Measurements from ENCODE around the gene ARHGEF7.

ARHGEF7 gene

DNA sequence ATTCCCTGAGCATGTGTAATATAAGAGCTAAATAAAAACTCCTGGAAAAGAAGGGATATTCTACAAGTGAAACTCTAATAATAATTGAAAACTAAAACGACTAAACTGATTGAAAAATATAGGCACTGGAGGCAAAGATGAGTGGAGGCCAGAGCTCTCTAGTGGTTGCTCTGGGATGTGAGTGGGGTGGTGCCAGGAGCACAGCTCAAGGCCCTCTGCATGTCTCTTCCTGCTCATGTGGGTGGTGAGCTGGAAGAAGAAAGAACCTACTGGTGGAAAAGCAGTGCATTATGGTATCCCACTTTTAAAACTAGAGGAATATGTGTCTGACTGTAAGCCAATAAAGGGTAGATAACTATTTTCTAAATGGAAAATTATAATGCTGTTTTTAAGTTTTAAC, 15.8 kb upstream of the ARHGEF7 start:
- no peak overlapping the region for H3K4me3 ChIP-seq (ENCODE audit: low read length)
- no peak for DNase-seq (ENCODE audit: low read depth, low spot score)

DNA sequence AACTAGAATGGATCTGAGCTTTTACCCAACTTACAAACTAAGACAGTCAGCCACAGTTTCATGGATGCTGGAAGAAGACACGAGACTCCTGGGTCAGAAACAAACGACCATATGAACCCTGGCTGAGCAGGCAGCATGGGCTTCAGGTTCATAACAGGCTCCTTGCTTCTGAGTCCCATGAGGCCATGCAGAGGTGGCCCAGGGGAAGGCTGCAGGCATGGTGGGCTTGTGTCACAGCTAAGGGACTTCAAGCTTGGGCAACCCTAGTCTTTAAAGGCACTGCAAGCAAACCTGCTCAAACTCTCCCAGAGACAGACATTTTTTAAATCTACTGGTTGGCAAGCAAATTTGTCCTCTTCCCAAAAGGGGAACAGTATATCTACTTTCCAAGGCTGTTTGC, 5.1 kb upstream of the ARHGEF7 start:
- no peak overlapping the region for H3K4me3 ChIP-seq (ENCODE audit: low read length)
- DNase-seq (ENCODE audit: low read depth, low spot score) = no peak

DNA sequence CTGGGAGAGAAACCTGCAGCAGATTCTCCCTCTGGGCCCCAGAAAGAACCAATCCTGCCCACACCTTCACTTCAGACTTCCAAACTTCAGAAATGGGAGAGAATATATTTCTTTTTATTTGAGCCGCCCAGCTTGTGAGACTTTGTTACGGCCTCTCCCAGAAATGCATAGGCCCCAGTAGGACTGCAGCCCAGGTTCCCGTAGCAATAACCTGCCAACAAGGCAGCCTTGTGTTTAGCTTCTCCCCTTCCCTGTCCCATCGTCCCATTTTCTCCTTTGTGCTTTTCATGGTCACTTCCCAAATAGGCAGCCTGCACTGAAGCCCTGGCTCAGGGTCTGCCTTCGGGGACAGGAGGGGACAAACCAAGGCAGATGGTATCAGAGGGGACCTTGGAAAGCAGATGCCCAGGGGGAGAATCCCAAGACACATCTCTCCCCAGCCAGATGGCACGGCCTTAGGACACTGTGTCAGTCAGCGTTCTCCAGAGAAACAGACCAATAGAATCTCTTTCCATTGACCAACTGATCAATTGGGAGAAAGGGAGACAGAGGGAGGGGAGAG, 3.7 kb upstream of the ARHGEF7 start:
- DNase-seq (ENCODE audit: low read depth, low spot score) = no peak
- no peak overlapping the region for H3K4me3 ChIP-seq (ENCODE audit: low read length)

DNA sequence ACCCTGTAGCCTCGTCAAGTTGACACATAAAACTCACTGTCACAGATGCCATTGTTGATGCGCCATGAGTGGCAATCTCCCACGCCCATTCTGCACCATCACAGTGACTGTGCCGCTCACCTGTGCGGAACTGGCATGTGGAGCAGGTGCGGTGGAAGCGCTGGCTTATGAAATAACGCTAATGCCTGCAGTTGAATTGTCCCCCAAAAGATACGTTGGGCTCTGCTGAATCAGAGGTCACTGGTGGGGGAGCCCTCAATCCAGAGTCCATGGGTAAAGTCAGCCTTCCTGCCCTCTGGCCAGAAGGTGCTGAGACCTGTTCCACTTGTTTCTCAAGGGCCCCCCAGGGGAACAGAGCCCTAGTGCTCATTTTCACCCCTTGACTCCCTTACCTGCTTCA, 2.9 kb upstream of the ARHGEF7 start:
- H3K4me3 ChIP-seq (ENCODE audit: low read length) = no peak overlapping the region
- DNase-seq (ENCODE audit: low read depth, low spot score) = no peak

DNA sequence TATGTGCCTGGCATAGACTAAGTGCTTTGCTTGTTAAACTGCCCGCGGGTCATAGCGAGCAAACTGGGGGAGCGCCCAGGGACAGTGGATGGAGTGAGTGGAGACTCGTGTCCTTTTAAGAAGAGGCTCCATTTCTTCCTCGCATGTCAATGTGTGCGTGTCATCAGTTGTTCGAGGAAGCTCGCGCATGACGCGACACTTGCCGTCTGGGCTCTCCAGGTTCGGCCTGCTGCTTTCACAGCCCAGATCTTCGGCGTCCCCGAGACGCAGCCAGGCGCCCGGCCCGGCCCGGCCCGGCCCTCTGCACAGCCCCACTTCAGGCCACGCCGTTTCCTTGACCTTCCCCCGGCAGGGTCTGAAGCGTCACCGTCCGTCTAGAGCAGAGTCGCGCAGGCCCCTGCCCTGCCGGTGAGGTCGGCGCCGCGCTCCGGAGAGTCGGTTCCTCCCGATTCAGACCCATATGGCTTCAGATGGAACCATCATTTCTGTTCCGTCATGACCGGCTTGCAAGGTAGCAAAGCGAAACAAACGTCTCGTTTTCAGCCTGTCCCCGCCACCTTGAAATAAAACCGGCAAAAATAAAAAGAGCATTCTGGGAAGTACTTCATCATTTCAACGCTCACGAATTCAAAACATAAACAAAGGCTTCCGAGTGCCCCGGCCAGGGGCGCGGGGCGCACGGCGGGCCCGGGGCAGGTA, 599 bp upstream of the ARHGEF7 start:
- H3K4me3 ChIP-seq (ENCODE audit: low read length) = peak overlapping the region; percentile 43
- no peak for DNase-seq (ENCODE audit: low read depth, low spot score)

DNA sequence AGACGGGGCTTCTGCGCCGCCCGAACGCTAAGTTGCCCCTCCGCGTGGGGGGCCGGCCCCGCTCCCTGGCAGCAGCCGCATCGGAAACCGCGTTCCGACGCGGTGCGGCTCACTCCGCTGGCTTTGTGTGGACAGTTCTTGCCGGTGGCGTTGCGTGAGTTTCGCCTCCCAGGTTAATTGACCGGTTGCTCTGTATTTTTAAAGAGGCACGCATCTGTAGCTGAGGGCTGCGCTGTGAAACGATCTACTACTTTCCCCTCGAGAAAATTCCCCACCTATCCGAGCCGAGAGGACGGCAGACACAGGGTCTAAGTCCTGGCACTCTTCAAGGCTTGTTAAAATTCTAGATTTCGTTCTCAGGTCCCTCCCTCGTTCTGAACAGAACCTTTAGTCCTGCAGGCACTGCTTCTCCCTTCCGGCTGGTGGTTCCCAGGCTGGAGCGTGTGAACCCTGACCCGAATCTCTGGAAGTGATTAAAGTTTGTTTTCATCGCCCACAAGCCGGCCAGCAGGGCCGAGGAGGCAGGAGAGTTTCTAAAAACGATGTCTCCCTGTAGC, 933 bp downstream of the ARHGEF7 start:
- peak overlapping the region; percentile 16 for H3K4me3 ChIP-seq (ENCODE audit: low read length)
- no peak for DNase-seq (ENCODE audit: low read depth, low spot score)

DNA sequence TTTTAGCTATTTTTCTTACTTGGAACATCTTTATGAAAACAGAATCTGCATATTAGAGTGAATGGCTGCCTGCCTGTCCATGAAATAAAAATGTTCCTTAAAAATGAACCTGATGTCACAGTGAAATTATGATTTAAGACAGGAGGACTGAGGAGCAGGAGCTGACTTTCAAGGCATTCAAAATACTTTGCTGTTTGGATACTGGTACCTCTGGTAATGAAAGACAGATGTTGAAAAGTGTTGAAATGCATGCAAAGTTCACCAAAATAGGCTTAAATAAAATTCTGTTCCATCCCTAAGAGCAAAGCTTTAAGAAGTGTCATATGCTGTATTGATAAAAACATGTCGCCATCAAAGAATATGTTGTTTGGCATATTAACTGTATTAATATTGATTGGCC, 1.7 kb downstream of the ARHGEF7 start:
- no peak overlapping the region for H3K4me3 ChIP-seq (ENCODE audit: low read length)
- DNase-seq (ENCODE audit: low read depth, low spot score) = no peak

DNA sequence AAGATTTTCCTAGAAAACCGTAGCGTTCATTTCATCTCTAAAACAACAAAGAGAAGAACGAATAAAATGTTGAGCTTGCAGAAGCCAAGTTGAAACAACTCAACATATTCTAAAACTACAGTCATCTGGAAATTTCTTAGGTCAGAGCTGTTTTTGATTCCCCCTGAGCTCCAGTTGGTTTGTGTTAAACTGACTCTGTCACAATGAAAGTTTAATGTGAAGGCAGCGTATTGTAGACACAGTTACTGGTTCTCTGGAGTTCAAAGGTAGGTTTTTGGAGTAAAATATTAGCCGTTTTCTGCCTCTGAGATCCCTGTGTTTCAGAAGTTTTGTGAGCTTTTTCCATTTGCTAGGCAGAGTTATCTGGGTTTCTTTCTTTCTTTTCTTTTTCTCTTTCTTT, 2.2 kb downstream of the ARHGEF7 start:
- no peak for DNase-seq (ENCODE audit: low read depth, low spot score)
- H3K4me3 ChIP-seq (ENCODE audit: low read length) = no peak overlapping the region

DNA sequence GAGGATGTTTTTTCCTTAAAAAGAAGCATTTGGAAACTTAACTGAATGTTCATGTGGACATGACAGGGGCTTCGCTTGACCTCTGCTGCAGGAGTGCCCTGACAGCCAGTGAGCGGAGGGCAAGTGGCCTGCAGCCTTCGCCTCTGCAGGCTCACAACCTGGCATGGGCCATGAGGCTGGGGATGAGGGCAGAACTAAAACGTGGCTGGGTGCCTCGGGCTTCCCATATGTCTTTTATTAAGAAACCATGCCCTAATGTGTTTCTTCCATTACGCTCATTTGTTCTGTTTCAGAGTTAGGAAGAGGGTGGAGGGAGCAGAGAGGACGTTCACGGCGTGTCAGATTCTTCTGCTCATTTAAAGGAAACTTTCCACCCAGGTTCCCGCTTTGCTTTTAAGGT, 2.9 kb downstream of the ARHGEF7 start:
- no peak for DNase-seq (ENCODE audit: low read depth, low spot score)
- H3K4me3 ChIP-seq (ENCODE audit: low read length) = no peak overlapping the region

DNA sequence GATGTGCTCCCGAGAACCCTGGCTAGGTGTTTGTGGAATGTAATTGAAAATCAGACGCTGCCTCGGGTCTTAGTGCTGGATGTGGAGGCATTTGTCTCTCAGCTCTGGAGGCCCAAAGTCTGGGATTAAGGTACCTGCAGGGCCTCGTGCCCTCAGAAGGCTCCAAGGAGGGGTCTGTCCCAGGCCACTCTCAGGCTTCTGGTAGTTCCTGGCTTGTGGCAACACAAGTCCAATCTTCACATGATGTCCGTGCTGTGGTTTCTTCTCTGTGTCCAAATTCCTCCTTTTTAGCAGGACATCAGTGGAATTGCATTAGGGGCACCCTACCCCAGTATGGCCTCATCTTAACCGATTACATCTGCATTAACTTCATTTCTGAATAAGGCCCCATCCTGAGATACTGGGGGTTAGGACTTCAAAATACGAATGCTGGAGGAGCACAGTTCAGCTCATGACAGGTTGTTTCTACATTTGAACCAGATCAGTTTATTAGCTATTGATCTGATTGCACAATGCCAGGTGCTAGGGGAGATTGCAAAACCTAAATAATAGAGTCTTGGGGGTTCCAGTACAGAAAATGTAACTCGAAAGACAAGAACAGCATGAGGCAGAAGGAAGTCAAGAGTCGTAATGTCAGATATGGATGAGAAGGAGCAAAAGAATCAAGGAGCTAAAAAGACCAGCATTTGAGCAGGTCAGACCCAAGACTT, 3.9 kb downstream of the ARHGEF7 start:
- H3K4me3 ChIP-seq (ENCODE audit: low read length) = no peak overlapping the region
- DNase-seq (ENCODE audit: low read depth, low spot score) = no peak

DNA sequence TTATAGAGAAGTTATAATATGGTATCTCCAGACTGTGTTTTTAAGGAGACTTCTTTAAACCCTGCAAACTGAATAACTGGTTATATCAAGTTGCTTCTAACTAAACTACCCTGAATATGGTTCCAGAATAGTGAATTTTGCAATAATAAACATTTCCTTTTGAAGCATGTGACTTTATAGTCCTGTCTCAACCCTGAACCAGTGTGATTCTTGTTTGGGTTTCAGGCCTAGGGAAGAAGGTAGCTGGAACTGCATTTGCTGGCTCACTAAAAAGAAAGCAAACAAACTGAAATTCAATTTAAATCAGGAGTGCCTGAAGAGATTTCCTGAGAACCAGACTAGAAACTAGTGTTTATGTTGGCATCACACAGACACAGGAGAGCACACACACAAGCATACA, 4.9 kb downstream of the ARHGEF7 start:
- DNase-seq (ENCODE audit: low read depth, low spot score) = no peak
- no peak overlapping the region for H3K4me3 ChIP-seq (ENCODE audit: low read length)

DNA sequence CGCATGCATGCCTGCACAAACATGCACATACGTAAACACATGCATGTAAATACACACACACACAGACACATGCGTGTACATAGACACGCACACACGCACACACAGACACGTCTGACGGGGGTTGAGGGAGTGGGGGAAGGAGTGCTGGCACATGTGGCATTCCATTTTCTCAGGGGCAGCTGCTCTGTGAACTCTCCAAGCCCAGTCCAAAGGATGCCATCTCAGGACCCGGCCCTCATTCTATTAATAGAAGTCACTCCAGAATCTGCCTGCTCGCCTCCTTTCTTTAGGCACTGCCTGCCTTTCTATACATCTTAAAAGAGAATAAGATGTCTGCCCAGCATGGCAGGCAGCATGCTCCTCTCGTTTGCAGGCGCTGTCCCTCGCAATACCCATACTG, 5.3 kb downstream of the ARHGEF7 start:
- DNase-seq (ENCODE audit: low read depth, low spot score) = no peak

DNA sequence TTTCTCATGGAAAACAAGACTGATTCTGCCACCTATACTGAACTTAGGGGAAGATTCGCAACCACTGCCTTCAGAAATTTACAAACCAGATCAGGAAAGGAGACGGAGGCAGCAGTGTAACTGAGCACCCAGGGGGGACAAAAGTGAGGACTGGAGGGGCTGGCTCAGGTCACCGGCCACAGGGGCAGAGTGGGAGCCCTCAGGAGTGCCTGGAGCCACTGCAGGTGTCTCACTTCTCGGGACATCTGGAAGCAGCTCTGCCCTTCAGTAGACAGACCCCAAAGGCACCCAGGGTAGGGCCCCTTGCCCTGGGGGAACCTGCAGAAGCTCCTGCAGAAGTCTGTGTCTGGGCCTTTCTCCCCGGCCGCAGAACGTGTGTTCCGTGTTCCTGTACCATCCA, 5.8 kb downstream of the ARHGEF7 start:
- no peak for DNase-seq (ENCODE audit: low read depth, low spot score)

More for the DNA sequence above, 5.3 kb downstream of the ARHGEF7 start:
- no peak overlapping the region for H3K4me3 ChIP-seq (ENCODE audit: low read length)

DNA sequence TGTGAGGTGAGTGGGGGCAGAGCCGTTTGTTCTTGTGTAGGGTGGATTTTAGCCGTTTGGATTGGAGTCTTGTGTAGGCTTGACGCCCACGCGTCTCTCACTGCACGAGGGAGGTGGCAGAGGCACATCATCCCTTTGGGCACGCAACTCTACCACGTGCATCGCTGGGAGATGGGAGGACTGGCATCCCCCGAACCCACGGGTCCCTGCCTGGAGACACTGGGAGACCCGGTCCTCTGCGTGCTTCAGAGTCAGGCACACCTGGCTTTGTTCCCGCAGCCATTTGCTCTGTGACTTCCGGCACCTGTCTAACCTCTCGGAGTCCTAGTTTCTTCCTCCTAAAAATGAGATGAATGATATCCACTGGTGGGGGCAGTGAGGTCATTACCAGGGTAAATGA, 6.4 kb downstream of the ARHGEF7 start:
- DNase-seq (ENCODE audit: low read depth, low spot score) = no peak
- H3K4me3 ChIP-seq (ENCODE audit: low read length) = no peak overlapping the region

More for the DNA sequence above, 5.8 kb downstream of the ARHGEF7 start:
- no peak overlapping the region for H3K4me3 ChIP-seq (ENCODE audit: low read length)

DNA sequence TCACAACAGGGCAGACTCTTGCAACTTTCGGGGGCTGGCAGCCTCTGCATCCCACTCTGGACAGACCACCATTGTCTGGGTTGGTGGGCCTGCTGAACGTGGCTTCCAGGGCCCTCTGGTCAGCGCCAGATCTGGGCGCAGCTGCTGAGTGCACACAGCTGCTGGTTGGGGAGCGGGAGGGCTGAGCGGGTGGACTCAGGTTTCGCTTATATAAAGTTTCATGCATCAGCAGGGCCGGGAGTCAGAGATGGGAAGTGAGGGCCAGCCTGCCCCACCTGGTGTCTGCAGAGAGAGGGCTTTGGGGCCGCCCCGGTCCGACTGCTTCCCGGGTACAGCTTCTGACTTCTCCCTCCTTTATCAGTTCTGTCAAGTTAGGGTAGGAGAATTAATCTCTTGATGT, 6.9 kb downstream of the ARHGEF7 start:
- DNase-seq (ENCODE audit: low read depth, low spot score) = no peak
- H3K4me3 ChIP-seq (ENCODE audit: low read length) = no peak overlapping the region

DNA sequence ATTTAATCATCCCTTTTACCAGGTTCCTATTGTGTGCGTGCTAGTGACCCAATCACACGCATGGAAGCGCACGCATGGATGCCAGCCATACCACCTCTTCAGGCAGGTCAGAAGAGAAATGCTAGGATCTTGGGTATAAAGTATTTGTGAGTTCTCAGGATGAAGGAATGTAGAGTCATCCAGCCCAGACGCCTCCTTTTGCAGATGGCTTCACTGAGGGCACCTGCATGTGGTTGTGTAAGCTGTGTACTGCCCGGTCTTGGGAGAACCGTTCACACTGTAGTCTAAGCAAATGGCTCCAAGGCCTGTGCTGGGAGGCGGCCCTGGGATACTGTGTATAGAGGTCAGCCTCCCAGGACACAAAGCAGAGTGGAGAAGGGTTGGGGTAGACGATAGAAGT, 7.5 kb downstream of the ARHGEF7 start:
- DNase-seq (ENCODE audit: low read depth, low spot score) = no peak
- no peak overlapping the region for H3K4me3 ChIP-seq (ENCODE audit: low read length)

DNA sequence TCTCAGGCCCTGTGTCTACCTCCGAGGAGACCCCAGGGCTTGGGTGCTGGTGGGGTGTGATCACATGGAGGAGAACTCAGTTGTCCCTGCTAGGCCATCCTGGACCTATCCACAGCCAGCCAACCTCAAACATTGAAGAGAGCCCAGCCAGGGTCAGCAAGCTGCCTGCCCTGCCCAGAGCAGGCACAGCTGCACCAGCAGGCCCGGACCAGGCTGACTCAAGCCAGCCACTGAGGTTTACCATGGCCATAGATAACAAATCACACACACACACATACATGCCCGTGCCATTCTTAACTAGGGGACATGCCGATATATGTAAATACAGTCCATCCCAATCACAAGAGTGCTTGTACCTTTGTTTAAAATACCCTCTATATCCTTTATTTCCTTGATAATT, 8.1 kb downstream of the ARHGEF7 start:
- no peak for DNase-seq (ENCODE audit: low read depth, low spot score)
- H3K4me3 ChIP-seq (ENCODE audit: low read length) = no peak overlapping the region

DNA sequence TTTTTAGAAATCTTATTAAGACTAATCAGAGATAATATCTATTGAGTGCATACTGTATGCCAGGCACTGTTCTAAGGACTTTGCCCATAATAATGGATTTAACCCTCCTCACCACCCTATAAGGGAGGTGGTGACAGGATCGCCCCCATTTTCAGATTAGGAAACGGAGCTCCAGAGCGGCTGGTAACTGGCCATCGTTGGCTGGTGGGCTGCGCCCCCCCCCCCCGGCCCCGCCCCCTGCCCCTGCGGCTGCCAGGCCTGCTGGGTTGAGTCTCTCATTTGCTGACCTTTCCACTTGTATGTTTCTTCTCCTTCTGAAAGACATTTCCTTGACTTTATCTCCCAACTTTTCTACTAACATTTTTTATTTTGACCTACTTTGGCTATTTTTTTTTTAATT, 8.5 kb downstream of the ARHGEF7 start:
- DNase-seq (ENCODE audit: low read depth, low spot score) = no peak
- no peak overlapping the region for H3K4me3 ChIP-seq (ENCODE audit: low read length)

DNA sequence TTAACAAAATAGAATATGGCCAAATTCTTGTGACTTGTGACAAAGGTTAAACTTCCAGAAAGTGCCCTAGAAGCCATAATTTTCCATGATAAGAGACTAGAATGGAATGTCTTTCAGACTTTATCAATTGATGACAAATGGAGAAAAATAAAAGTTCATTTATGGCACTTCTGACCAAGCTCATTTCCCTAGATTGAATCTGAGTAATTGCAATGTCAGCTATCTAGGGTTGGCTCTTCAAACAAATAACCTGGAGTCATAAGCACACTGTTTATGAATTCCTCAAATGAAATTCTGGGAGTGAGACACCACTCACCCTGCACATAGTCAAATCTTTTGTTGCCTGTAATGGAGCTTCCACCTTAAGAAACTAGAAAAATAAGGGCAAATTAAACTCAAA, 11.4 kb downstream of the ARHGEF7 start:
- no peak overlapping the region for H3K4me3 ChIP-seq (ENCODE audit: low read length)

DNA sequence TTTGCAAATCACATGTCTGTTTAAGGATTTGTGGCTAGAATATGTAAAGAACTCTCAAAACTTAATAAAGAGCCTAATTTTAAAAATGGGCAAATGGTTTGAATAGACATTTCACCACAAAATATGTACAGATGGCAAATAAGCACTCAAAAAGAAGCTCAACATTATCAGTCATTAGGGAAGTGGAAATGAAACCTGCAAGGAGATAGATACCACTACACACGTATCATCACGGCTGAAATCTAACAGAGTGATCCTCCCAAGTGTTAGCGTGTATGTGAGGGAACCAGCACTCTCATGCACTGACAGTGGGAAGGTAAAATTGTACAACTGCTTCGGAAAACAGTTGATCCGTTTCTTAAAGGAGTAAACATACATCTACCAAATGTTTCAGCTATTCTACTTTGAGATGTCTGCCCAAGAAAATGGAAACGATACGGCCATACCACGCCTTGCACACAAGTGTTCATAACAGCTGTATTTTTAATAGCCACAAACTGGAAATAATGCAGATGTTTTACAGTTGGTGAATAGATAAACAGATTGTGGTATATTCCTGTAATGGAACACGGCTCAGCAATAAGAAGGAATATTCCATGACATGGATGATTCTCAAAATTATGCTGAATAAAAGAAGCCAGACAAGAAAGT, 14.5 kb downstream of the ARHGEF7 start:
- no peak for DNase-seq (ENCODE audit: low read depth, low spot score)
- no peak overlapping the region for H3K4me3 ChIP-seq (ENCODE audit: low read length)

More for the DNA sequence above, 11.4 kb downstream of the ARHGEF7 start:
- DNase-seq (ENCODE audit: low read depth, low spot score) = no peak
